GM18951 (cell line): Measurements from ENCODE around the gene CTNNA3.

Source experiments
- POLR2A ChIP-seq: IDR thresholded peaks from 4 replicates; pipeline ENCODE4 v1.6.1; 2011; ENCODE audit warnings: mild to moderate bottlenecking; ENCODE audit not compliant: insufficient read length, insufficient read depth; ENCODE audit errors: extremely low read depth
- in situ Hi-C: fragments of 300-500 bp; cut with MboI; formaldehyde crosslinking; loops from one replicate; pipeline ENCODE4 v1.12.0; 2022; ENCODE audit warnings: low sequenced_read_pairs, mixed read lengths, inconsistent platforms; ENCODE audit not compliant: unreplicated experiment

The CTNNA3 gene

DNA sequence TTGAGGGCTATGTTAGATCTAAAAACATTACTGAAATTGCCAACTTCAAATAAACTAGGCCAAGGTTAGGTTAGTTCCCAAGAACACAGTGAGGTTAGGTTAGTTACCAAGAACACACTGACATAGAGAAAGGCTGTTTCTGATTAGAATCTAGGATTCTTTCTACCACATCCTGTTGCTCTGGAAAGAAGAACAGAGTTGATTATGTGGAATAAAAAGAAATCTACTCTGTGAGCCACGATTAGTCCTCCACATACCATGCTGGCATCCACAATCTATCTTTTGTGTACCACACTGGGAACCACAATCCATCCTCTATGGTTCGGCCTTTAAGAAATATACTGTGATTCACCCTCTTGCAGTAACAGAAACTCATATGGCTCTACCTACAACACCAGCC is 678.8 kb downstream of the CTNNA3 start:
- no peak for TF ChIP-seq POLR2A
- in situ Hi-C loops, result no loop called here

DNA sequence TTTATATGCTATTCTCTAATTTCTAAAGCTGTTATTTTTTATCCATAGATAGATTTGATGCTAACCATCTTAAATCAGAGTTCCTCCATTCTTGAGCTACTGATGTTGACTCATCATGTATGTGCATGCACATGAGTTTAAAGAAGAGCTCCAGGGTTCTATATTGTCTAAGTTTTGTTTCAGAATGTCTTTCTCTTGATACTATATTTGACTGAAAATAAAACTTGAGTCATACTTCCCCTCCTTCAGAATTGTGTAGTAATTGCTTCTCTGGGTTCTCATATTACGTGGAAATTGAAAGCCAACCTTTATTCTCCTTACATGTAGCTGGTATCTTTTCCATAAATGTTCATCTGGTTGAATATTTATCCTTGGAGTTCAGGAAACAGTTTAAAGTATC is 680.8 kb downstream of the CTNNA3 start:
- no peak for TF ChIP-seq POLR2A
- in situ Hi-C loops, result no loop called here

DNA sequence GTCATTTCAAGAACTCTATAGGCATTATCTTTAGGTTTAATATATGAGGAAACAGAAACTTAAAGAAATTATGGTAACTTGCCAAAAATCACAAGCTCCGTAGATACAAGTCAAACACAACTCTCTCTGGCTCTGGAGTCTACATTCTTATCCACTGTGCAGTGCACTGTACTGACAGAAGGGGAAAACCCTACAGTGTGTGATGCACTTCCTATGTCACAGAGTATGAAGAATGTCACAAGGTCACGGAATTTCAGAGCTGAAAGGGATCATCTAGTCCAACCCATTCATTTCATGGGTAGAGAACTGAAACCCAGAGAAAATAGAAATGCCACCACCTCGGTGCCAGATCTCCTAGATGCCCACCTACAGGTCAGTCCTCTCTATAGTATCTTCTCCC is 684.0 kb downstream of the CTNNA3 start:
- in situ Hi-C loops, result no loop called here
- TF ChIP-seq POLR2A, result no peak

DNA sequence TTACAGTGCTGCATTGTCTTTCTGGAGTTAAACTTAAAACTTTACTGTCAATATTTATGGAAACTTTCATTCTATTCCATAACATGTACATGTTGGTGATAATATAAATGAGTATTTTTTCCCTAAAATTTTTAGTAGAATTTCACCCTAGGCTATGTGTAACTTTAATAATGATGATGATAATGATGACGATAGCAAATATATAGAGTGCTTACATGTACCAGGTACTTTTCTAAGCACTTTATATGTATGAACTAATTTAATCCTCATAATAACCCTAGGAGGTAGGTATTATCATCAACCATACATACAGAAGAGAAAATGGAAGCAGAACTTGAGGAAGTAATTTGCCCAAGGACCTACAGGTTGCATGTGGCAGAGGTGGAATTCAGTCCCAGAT is 684.5 kb downstream of the CTNNA3 start:
- in situ Hi-C loops, result no loop called here
- no peak for TF ChIP-seq POLR2A

DNA sequence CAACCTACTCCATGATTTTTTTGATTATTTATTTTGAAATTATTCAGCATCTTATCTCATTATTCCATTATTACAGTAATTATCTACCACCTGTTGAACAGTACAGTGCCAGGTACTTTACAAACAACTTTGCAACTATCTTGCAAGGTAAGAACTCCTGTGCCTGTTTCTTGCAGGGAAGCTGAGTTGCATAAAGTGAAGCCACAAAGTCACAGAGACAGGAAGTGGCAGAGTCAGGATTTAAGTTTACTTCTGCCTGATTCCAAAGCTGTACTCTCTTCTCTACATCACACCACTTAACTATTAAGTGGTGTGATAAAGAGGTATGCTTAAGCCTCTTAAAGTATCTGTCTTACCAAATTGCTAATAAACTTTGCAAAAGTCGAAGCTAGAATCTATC is 690.0 kb downstream of the CTNNA3 start:
- no peak for TF ChIP-seq POLR2A
- in situ Hi-C loops, result no loop called here

DNA sequence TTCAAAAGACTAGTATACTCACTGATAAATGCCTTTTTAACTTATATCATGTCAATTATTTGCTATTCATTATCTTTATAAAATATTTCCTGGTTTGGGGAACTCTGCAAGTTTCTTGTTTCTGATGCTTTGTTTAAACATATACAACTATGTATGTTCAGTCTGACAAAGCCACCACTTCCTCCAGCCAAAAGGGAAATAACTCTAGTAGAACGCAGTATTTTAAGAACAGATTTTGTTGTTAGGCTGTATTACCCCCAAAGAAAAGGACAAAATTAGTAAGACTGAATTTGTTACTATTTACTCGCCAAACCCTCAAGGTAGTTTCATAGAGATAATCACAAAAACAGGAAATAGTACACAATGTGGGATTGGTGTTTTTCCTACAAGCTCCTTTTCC is 691.3 kb downstream of the CTNNA3 start:
- in situ Hi-C loops, result no loop called here
- no peak for TF ChIP-seq POLR2A

DNA sequence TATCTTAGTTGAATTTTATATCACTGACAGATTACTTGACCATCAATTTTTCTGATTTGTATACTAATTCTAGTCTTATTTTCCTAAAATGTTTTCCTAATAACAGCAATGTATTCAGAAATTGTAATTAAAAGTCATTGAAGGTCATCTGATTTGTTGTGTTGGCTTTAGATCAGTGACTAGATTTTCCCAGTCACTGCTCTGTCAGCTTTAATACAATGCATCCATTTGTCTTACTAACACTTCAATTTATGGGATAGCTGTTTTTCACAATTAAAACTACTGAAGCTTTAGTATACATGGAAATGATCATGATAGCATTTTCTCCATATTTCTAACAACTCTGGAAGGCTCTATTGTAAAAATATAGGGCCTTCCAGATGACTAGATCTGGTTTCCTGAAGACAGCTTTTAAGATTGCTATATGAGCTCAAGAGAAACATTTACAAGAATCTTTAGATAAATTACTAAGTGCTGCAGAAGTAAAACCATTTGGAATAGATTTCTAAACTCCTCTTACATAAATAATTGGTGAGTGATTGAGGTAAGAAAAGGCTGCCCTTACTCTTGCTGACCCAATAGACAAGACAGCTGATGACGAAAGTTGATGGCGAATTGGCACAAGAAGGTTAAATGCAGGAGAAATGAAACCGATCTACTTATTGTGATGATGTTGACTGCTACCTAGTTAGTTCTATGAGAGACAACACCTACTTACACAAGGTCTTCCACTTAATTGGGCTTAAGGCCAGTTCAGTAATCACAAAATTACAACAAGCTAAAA is 696.0 kb downstream of the CTNNA3 start:
- no peak for TF ChIP-seq POLR2A
- in situ Hi-C loops, result no loop called here

DNA sequence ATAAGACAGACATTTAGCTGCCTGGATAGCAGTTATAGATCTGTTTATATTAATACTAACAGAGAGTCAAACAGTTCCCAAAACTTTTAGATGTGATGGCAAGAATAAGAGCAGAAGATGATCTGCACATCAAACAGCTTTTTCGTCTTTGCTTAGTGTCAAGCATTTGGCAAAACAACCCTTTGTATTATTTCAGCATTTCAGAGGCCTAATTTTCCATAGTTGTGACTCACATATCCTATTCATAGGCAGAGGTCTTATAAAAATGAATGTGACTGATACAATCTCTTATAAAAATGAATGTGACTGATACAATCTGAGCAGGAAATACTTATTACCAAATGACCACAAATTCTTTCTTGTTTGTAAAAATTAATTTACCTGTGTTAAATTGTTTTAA is 699.0 kb downstream of the CTNNA3 start:
- no peak for TF ChIP-seq POLR2A
- in situ Hi-C loops, result no loop called here

DNA sequence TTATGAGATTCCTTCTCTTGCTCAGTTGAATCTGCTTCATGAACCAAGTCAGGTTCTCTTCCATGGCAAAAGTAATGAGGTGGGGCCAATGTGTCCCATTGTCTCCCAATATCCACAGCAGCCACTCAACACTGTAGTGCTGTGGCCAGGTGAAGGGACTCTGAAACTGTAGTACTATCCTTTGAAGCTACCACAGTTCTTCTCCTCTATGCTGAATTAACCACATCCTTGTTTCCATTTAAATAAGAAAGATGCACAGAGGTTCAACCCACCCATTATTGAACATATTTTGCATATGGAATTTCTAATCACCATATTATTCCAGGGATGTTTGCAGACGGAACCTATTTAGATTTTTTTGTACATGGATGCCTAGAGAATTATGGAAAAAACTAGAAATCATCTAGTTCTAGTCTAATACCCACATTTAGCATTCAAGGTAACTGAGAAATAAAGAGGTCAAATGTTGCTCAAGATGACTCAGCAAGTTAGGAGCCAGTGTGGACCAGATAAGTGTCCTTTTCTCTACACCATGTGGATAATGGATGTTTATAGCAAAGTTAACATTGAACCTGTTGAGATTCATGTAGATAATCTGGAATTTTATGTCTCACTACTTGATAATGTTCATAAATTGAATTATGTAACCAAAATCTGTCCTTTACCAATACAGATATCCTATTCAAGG is 705.7 kb downstream of the CTNNA3 start:
- in situ Hi-C loops, result no loop called here

DNA sequence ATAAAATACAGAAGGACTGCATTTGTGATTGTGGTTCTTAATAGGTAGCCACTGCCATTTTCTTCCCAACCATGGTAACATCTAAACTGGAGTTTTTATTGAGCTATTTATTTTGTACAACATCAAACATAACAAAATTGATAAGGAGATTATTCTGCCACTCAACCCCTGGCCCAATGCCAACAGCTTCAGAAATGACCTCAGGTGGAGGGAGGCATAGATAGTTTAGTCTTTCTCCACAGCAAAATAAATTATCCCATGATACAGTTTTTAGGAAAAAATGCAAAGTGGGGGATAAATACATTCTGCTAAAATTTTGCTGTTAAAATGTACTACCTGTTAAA is 712.5 kb downstream of the CTNNA3 start:
- TF ChIP-seq POLR2A, result no peak
- in situ Hi-C loops, result no loop called here

More for the DNA sequence above, 705.7 kb downstream of the CTNNA3 start:
- no peak for TF ChIP-seq POLR2A

DNA sequence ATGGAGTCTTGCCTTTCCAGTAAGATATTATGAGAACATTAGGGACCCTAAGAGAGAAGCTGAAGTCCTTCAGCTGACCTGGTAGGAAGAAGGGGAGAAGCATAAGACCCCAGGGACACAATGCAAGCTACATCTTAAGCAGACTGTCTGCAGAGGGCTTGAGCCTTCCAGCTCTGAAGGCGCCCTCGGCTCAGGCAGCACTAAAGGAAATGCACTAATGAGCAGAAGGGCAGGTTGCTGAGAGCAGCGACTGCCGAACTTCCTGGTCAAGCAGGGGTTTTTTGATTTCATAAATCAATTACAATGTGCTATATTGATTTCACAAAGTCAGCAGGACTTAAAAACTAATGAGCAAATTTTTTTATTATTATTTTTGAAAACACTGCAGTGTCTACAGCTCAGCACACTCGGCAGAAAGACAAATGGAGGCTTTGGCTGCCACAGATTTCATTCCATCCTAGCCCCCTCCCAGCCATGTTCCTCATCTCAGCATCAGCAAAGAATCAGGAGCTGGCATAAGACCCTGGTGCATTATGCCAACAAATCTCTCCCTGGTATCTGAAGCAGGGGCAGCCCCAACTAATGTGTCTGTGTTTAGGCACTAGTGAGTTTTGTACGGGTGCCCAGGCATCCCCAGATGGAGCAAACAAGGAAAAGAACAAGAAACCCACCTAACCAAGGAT is 713.1 kb downstream of the CTNNA3 start:
- in situ Hi-C loops, result no loop called here
- no peak for TF ChIP-seq POLR2A

DNA sequence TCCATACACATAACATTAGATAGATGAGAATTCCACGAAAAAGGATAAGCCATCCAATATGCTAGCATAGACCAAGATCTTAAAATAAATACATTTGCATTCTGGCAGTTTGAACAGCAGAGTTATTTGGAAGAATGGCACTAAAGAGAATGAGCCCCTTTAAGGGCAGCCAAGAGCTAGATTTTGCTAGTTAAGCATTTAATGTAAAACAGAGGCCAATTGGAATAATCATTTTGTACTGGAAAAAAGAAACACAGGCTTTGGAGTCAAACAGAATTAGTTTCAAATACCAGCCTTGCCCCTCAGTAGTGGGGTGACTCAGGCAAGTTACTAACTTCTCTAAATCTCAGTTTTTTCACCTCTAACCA is 714.0 kb downstream of the CTNNA3 start:
- in situ Hi-C loops, result no loop called here
- TF ChIP-seq POLR2A, result no peak

DNA sequence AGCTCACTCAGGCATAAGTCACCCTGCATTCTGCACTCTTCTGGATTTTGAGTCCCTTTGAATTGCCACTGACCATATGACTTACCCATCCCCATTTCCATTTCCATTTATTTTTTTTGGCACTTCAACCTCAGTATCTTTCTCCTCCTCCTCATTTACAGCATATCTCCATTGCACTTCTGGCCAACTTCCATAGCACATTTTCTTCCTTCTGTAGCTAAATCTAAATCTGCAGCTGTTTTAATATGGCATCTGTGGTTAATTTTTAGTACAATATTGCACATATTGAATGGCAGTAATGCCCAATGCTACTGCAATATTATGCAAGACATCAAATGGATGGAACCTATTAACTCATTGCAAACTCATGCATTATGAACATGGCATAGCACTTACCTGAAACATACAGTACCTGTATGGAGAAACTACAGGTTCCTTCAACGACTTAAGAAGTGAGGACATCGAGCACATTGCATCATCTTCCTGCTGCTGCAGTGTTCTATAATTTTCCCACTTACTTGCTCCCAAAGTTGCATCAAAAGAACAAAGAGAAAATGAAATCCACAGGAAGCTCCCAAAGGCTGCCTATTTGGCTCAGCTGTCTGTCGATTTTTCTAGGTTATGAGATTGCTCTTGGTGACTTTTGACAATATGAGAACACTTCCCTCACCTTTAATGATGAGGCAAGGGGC is 714.5 kb downstream of the CTNNA3 start:
- in situ Hi-C loops, result no loop called here
- TF ChIP-seq POLR2A, result no peak
